HCT116 (cell line): Measurements from ENCODE around the gene PERCC1.

ENCODE experiments used
- CEBPB ChIP-seq: IDR thresholded peaks from 2 replicates; pipeline ENCODE4 v1.6.1; 2012; ENCODE audit warnings: low read depth
- ELF1 ChIP-seq: IDR thresholded peaks from 2 replicates; pipeline ENCODE4 v1.6.1; 2012; ENCODE audit warnings: low read depth, borderline replicate concordance
- EZH2 ChIP-seq: fragments of 200-600 bp; sonication (generic); IDR thresholded peaks from 2 replicates; pipeline ENCODE4 v1.6.1; 2017; ENCODE audit warnings: antibody characterized with exemption, mixed run types
- EZH2phosphoT487 ChIP-seq: fragments of 200-600 bp; IDR thresholded peaks from 2 replicates; pipeline ENCODE4 v1.6.1; 2018; ENCODE audit warnings: antibody characterized with exemption, borderline replicate concordance
- FOSL1 ChIP-seq: IDR thresholded peaks from 2 replicates; pipeline ENCODE4 v1.6.1; 2012; ENCODE audit warnings: low read depth
- POLR2A ChIP-seq: IDR thresholded peaks from 2 replicates; pipeline ENCODE4 v1.7.0; 2011; ENCODE audit warnings: borderline replicate concordance; ENCODE audit not compliant: insufficient read depth, insufficient read length; ENCODE audit errors: extremely low read depth
- POLR2AphosphoS5 ChIP-seq: IDR thresholded peaks from 2 replicates; pipeline ENCODE4 v1.6.1; 2011; ENCODE audit warnings: mild to moderate bottlenecking, low read depth, low read length, moderate library complexity
- TCF7L2 ChIP-seq: IDR thresholded peaks from 2 replicates; pipeline ENCODE4 v1.7.0; 2011; ENCODE audit warnings: borderline replicate concordance, inconsistent platforms; ENCODE audit not compliant: insufficient read depth, insufficient read length; ENCODE audit errors: extremely low read depth
- YY1 ChIP-seq: IDR thresholded peaks from 2 replicates; pipeline ENCODE4 v1.6.1; 2011; ENCODE audit warnings: low read length, low read depth, moderate library complexity, mild to moderate bottlenecking; ENCODE audit not compliant: insufficient replicate concordance; ENCODE audit errors: extremely low read depth
- TF ChIP-seq, protein P1 (sequence below), 3 experiments: fragments of 200-600 bp in 1 of 3; sonication (generic) in 1 of 3; IDR thresholded peaks in 2 of 3; conservative IDR thresholded peaks in 1 of 3; 2 replicates each; pipeline ENCODE4 v1.5.1; 2012 to 2017; ENCODE audit warnings: low read depth in 2 of 3, low read length in 2 of 3, antibody characterized with exemption in 1 of 3, borderline replicate concordance in 1 of 3, control low read depth in 1 of 3, mild to moderate bottlenecking in 1 of 3, mixed read lengths in 1 of 3, mixed run types in 1 of 3, moderate library complexity in 1 of 3; ENCODE audit not compliant: insufficient read depth in 1 of 3
- TF ChIP-seq, protein P2 (sequence below): IDR thresholded peaks from 2 replicates; pipeline ENCODE4 v1.6.1; 2012

DNA sequence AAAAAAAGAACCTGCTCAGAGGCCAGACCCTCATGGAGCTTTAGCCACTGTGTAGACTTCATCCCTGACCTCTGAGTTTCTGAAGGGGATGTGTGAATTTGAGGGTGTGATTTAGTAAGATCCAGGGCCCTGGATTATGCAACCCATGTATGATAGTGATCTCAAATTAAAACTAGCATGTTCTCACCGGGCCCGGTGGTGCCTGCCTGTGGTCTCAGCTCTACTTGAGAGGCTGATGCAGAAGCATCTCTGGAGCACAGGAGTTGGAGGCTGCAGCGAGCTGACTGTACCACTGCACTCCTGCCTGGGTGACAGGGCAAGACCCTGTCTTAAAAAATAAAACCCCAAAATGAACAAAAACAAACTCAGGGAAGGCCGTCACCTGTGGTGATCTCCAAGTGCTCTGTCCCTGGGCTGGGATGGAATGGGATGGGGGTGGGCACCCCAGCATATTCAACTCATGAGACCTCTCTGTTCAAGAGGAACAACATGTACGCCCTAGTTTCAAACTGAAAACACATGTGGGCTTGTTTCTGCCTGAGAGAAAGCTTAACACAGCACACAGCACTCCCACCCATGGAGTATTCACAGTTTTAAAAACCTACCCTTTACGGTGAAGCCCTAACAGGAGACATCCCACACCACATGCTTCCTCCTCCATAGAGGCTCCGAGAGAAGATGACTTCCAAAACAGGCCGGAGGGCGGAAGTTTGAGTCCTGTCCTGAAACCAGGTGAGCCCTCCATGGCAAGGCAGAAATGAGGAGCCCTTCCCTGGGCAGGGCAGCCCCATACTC, 49.1 kb upstream of the PERCC1 start:
- TF ChIP-seq POLR2A (no peak), POLR2AphosphoS5 (no peak), EZH2phosphoT487 (no peak), CEBPB (no peak), YY1 (no peak), EZH2 (no peak), ELF1 (no peak), TCF7L2 (no peak), FOSL1 (no peak)
- TF ChIP-seq, protein P1, sequence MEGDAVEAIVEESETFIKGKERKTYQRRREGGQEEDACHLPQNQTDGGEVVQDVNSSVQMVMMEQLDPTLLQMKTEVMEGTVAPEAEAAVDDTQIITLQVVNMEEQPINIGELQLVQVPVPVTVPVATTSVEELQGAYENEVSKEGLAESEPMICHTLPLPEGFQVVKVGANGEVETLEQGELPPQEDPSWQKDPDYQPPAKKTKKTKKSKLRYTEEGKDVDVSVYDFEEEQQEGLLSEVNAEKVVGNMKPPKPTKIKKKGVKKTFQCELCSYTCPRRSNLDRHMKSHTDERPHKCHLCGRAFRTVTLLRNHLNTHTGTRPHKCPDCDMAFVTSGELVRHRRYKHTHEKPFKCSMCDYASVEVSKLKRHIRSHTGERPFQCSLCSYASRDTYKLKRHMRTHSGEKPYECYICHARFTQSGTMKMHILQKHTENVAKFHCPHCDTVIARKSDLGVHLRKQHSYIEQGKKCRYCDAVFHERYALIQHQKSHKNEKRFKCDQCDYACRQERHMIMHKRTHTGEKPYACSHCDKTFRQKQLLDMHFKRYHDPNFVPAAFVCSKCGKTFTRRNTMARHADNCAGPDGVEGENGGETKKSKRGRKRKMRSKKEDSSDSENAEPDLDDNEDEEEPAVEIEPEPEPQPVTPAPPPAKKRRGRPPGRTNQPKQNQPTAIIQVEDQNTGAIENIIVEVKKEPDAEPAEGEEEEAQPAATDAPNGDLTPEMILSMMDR (IDR thresholded peaks at IDR 0.05 in 2 of 3, conservative IDR thresholded peaks at IDR 0.05 in 1 of 3; ENCODE audit: borderline replicate concordance in 1 of 3, insufficient read depth in 1 of 3, low read depth in 2 of 3, low read length in 2 of 3), result no peak
- TF ChIP-seq, protein P2, sequence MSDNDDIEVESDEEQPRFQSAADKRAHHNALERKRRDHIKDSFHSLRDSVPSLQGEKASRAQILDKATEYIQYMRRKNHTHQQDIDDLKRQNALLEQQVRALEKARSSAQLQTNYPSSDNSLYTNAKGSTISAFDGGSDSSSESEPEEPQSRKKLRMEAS, result no peak
